SK-N-SH (cell line): Measurements from ENCODE around the gene SMAD5. TPM values are rescaled to one million over a fixed set of nuclear protein-coding genes. Genes with fewer than 3 reads are reported as not detected.

Source experiments
- CTCF ChIA-PET: fragments of 300-600, 350-600 bp; formaldehyde crosslinking; extraction: SDS; loops from one replicate; lab custom pipeline; 2021; lab: Yijun Ruan, JAX
- POLR2A ChIA-PET: fragments of 350-600 bp; sonication (Branson Sonifier 250); formaldehyde crosslinking; extraction: SDS; loops from one replicate; lab custom pipeline; 2020; ENCODE audit warnings: antibody characterized with exemption, inconsistent platforms; lab: Yijun Ruan, JAX
- DNase-seq: peaks from one replicate; pipeline ENCODE4 v3.0.0; 2012
- H2AFZ ChIP-seq: fragments of 200-600 bp; sonication (generic); 2 replicates; pipeline ENCODE4 v1.8.1; 2016; ENCODE audit warnings: antibody characterized with exemption, mild to moderate bottlenecking, low read depth
- H3F3A ChIP-seq: fragments of 200-600 bp; sonication (generic); replicated peaks from 2 replicates; pipeline ENCODE3; 2016; ENCODE audit warnings: antibody characterized with exemption, mild to moderate bottlenecking; ENCODE audit not compliant: insufficient read depth
- H3K27ac ChIP-seq, 2 experiments: fragments of 200-500 bp in 1 of 2; fragments of 200-600 bp in 1 of 2; sonication (Bioruptor generic) in 1 of 2; sonication (generic), shearing (Covaris generic) in 1 of 2; 2 replicates each; pipeline versions ENCODE4 v1.5.1 to v1.6.1; 2014 to 2016; ENCODE audit warnings: low read depth in 2 of 2, inconsistent platforms in 1 of 2, low read length in 1 of 2, mild to moderate bottlenecking in 1 of 2, mixed read lengths in 1 of 2
- H3K27me3 ChIP-seq: fragments of 200-600 bp; sonication (generic), shearing (Covaris generic); 2 replicates; pipeline ENCODE4 v1.6.1; 2016; ENCODE audit warnings: mixed run types; ENCODE audit not compliant: insufficient read depth
- H3K36me3 ChIP-seq, 2 experiments: fragments of 200-500 bp in 1 of 2; fragments of 200-600 bp in 1 of 2; sonication (Bioruptor generic) in 1 of 2; sonication (generic) in 1 of 2; replicated peaks in 1 of 2; 2 replicates each; pipeline versions ENCODE3 to v1.5.1; 2014 to 2016; ENCODE audit warnings: low read length in 1 of 2, mild to moderate bottlenecking in 1 of 2; ENCODE audit not compliant: insufficient read depth in 2 of 2, control insufficient read depth in 1 of 2
- H3K4me1 ChIP-seq, 2 experiments: fragments of 200-500 bp in 1 of 2; fragments of 200-600 bp in 1 of 2; sonication (Bioruptor generic) in 1 of 2; sonication (generic), shearing (Covaris generic) in 1 of 2; 2 replicates each; pipeline versions ENCODE4 v1.5.1 to v1.6.1; 2014 to 2016; ENCODE audit warnings: low read depth in 1 of 2, low read length in 1 of 2, mixed run types in 1 of 2; ENCODE audit not compliant: insufficient read depth in 2 of 2, control insufficient read depth in 1 of 2
- H3K4me2 ChIP-seq: fragments of 200-600 bp; sonication (generic), shearing (Covaris generic); 2 replicates; pipeline ENCODE4 v1.6.1; 2017; ENCODE audit warnings: mixed run types
- H3K4me3 ChIP-seq, 2 experiments: fragments of 200-500 bp in 1 of 2; fragments of 200-600 bp in 1 of 2; sonication (Bioruptor generic) in 1 of 2; sonication (generic), shearing (Covaris generic) in 1 of 2; 2 replicates each; pipeline versions ENCODE4 v1.5.1 to v1.8.1; 2014 to 2016; ENCODE audit warnings: low read depth in 2 of 2, inconsistent platforms in 1 of 2, low read length in 1 of 2, mild to moderate bottlenecking in 1 of 2, mixed read lengths in 1 of 2, moderate library complexity in 1 of 2
- H3K79me2 ChIP-seq: fragments of 200-600 bp; sonication (generic); 2 replicates; pipeline ENCODE4 v1.8.1; 2017; ENCODE audit warnings: mild to moderate bottlenecking; ENCODE audit not compliant: insufficient read depth
- H3K9ac ChIP-seq: fragments of 200-600 bp; sonication (generic); 2 replicates; pipeline ENCODE4 v1.6.1; 2017; ENCODE audit warnings: mixed run types
- H3K9me2 ChIP-seq: fragments of 200-600 bp; sonication (generic); 2 replicates; pipeline ENCODE4 v1.6.1; 2017; ENCODE audit warnings: mixed run types
- H3K9me3 ChIP-seq: fragments of 200-600 bp; sonication (generic); 2 replicates; pipeline ENCODE4 v1.6.1; 2017; ENCODE audit warnings: mixed run types, mild to moderate bottlenecking, moderate library complexity
- H4K20me1 ChIP-seq: fragments of 200-600 bp; sonication (generic); 2 replicates; pipeline ENCODE4 v1.6.1; 2017; ENCODE audit warnings: mild to moderate bottlenecking, mixed run types; ENCODE audit not compliant: insufficient read depth
- EZH2phosphoT487 ChIP-seq: fragments of 200-600 bp; sonication (generic); IDR thresholded peaks from 2 replicates; pipeline ENCODE4 v1.6.1; 2017; ENCODE audit warnings: low read depth, mixed run types, mild to moderate bottlenecking, antibody characterized with exemption, moderate library complexity, borderline replicate concordance
- FOSL2 ChIP-seq: IDR thresholded peaks from 2 replicates; pipeline ENCODE4 v1.4.0; 2012; ENCODE audit warnings: low read depth, mild to moderate bottlenecking, moderate library complexity, borderline replicate concordance
- GABPA ChIP-seq: IDR thresholded peaks from 2 replicates; pipeline ENCODE4 v1.4.0; 2012; ENCODE audit warnings: low read depth, mild to moderate bottlenecking
- MEF2A ChIP-seq: IDR thresholded peaks from 2 replicates; pipeline ENCODE4 v1.4.0; 2012; ENCODE audit warnings: low read depth, borderline replicate concordance
- MXI1 ChIP-seq: IDR thresholded peaks from 2 replicates; pipeline ENCODE4 v1.6.1; 2012; ENCODE audit warnings: mild to moderate bottlenecking, low read depth, low read length, improper control_type of control experiment
- NRF1 ChIP-seq: IDR thresholded peaks from 2 replicates; pipeline ENCODE4 v1.6.1; 2012; ENCODE audit warnings: low read depth, mild to moderate bottlenecking, low read length
- RAD21 ChIP-seq: IDR thresholded peaks from 2 replicates; pipeline ENCODE4 v1.6.1; 2012; ENCODE audit warnings: mild to moderate bottlenecking, low read length
- TAF1 ChIP-seq: IDR thresholded peaks from 2 replicates; pipeline ENCODE4 v1.6.1; 2012; ENCODE audit warnings: low read depth, mild to moderate bottlenecking, low read length, moderate library complexity, borderline replicate concordance
- YY1 ChIP-seq: IDR thresholded peaks from 2 replicates; pipeline ENCODE4 v1.4.0; 2012; ENCODE audit warnings: low read depth, mild to moderate bottlenecking
- WGBS: methylation state at CpG from one replicate; pipeline ENCODE4 v1.1.6; 2017; ENCODE audit warnings: low lambda C conversion rate; 5-methylcytosine and 5-hydroxymethylcytosine counted together
- polyA plus RNA-seq, 3 experiments: library from polyadenylated mRNA; depleted of rRNA; stranded (reverse); fragments of >200 nt; gene quantifications; 2 replicates each; pipeline ENCODE4 v1.2.3, GENCODE V29; 2012
- TF ChIP-seq, protein P1 (sequence below): IDR thresholded peaks from 2 replicates; pipeline ENCODE4 v1.6.1; 2012; ENCODE audit warnings: mild to moderate bottlenecking, low read depth, low read length, moderate library complexity
- TF ChIP-seq, protein P2 (sequence below): fragments of 200-600 bp; sonication (generic); IDR thresholded peaks from 2 replicates; pipeline ENCODE4 v1.6.1; 2017; ENCODE audit warnings: antibody characterized with exemption, mild to moderate bottlenecking, moderate library complexity
- TF ChIP-seq, protein P3 (sequence below): fragments of 150-350 bp; IDR thresholded peaks from 2 replicates; pipeline ENCODE4 v1.6.1; 2017; ENCODE audit warnings: antibody characterized with exemption, low read length, low read depth, borderline replicate concordance
- TF ChIP-seq, protein P4 (sequence below): fragments of 150-350 bp; IDR thresholded peaks from 2 replicates; pipeline ENCODE4 v1.6.1; 2016; ENCODE audit warnings: mild to moderate bottlenecking, low read depth, low read length

Gene SMAD5
- polyA plus RNA-seq, 1 of the 3 experiments (the other 2 are of a cell fraction) = 26.9 TPM

DNA sequence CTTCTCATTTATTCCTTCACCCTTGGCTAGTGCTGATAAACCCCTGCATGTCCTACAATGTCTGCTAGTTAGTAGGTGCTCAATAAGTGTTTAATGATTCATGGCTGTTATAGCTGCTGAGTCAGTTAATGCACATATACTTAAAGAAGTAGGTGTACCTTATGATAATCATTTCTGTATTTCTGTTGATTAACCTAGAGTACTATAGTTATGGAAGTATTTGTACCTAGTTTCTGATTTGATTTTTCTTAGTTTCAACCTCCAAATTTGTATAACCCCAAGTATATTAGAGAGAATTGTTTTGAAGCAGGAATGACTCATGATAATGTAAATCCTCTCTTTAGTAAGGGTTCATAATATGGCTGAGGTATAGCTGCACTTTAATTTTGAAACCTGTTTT, 8.9 kb downstream of the SMAD5 start:
- Histone ChIP-seq H2AFZ (no peak overlapping the region), H3K27ac (no peak overlapping the region), H3K4me3 (no peak overlapping the region)
- DNase-seq = no peak
- no peak for TF ChIP-seq YY1
- no peak for TF ChIP-seq GABPA
- TF ChIP-seq, all 33 proteins: peak for 0
- Histone ChIP-seq H3K9me2 (no peaks in the 10 kb centered on the region), H3K4me1 (peaks cover 3 to 5% of the 10 kb centered on the region in 2 experiments; a peak in 3 of 4 replicates), H3K36me3 (peaks cover 10 to 15% of the 10 kb centered on the region in 2 experiments), H3K79me2 (peaks cover 100% of the 10 kb centered on the region), H3K4me2 (no peak overlapping the region), H4K20me1 (peaks cover 98% of the 10 kb centered on the region), H3F3A (no peaks in the 10 kb centered on the region), H3K9ac (no peak overlapping the region), H3K9me3 (no peaks in the 10 kb centered on the region), H3K27me3 (no peaks in the 10 kb centered on the region)
- ChIA-PET POLR2A (interaction anchor here (2.9 kb wide), 1 partner anchor 9 kb away, joined by 9 read pairs; the partner anchor contains the start of gene SMAD5), CTCF (interaction anchor here (0.9 to 1.6 kb wide), 5 partner anchors 8 to 59 kb away, joined by 3 to 5 read pairs (median 4); no protein-coding TSS in a partner anchor)

DNA sequence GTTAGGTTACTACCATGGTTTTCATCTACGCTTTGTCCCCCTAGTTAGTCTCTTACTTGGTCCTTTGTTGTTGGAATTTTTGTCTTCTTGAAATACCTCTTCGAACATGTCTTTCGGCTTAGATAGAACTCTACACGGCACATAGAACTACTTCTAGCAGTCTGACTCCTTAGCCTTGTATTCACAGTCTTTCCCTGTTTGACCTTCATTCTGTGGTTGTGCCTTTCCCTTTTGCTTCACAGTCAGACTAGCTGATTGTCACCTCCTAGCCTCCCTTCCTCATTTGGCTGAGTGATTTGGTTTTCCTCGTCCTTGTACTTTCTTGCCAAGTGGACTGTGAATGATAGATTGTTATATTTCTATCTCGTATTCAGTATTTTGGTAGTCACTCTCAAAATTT, 10.7 kb downstream of the SMAD5 start:
- no peaks in the 10 kb centered on the region for H3F3A ChIP-seq
- H3K4me1 ChIP-seq = peaks cover 3 to 5% of the 10 kb centered on the region in 2 experiments; a peak in 3 of 4 replicates
- peaks cover 97% of the 10 kb centered on the region for H4K20me1 ChIP-seq
- no peaks in the 10 kb centered on the region for H3K9me2 ChIP-seq
- no peak for DNase-seq
- no peak overlapping the region for H2AFZ ChIP-seq
- TF ChIP-seq GABPA = no peak
- TF ChIP-seq, protein P1, sequence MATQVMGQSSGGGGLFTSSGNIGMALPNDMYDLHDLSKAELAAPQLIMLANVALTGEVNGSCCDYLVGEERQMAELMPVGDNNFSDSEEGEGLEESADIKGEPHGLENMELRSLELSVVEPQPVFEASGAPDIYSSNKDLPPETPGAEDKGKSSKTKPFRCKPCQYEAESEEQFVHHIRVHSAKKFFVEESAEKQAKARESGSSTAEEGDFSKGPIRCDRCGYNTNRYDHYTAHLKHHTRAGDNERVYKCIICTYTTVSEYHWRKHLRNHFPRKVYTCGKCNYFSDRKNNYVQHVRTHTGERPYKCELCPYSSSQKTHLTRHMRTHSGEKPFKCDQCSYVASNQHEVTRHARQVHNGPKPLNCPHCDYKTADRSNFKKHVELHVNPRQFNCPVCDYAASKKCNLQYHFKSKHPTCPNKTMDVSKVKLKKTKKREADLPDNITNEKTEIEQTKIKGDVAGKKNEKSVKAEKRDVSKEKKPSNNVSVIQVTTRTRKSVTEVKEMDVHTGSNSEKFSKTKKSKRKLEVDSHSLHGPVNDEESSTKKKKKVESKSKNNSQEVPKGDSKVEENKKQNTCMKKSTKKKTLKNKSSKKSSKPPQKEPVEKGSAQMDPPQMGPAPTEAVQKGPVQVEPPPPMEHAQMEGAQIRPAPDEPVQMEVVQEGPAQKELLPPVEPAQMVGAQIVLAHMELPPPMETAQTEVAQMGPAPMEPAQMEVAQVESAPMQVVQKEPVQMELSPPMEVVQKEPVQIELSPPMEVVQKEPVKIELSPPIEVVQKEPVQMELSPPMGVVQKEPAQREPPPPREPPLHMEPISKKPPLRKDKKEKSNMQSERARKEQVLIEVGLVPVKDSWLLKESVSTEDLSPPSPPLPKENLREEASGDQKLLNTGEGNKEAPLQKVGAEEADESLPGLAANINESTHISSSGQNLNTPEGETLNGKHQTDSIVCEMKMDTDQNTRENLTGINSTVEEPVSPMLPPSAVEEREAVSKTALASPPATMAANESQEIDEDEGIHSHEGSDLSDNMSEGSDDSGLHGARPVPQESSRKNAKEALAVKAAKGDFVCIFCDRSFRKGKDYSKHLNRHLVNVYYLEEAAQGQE = no peak
- H3K9me3 ChIP-seq = no peaks in the 10 kb centered on the region
- H3K79me2 ChIP-seq = peaks cover 100% of the 10 kb centered on the region
- no peak overlapping the region for H3K27ac ChIP-seq
- peaks cover 11 to 15% of the 10 kb centered on the region in 2 experiments for H3K36me3 ChIP-seq
- no peak overlapping the region for H3K4me2 ChIP-seq
- H3K4me3 ChIP-seq = no peak overlapping the region
- CTCF ChIA-PET = no interaction called here
- WGBS = 92% methylated on average over 6 of the region's 6 CpGs
- H3K27me3 ChIP-seq = no peaks in the 10 kb centered on the region
- no peak overlapping the region for H3K9ac ChIP-seq
- POLR2A ChIA-PET = interaction anchor here (2.9 kb wide), 1 partner anchor 10 kb away, joined by 9 read pairs; the partner anchor contains the start of gene SMAD5

DNA sequence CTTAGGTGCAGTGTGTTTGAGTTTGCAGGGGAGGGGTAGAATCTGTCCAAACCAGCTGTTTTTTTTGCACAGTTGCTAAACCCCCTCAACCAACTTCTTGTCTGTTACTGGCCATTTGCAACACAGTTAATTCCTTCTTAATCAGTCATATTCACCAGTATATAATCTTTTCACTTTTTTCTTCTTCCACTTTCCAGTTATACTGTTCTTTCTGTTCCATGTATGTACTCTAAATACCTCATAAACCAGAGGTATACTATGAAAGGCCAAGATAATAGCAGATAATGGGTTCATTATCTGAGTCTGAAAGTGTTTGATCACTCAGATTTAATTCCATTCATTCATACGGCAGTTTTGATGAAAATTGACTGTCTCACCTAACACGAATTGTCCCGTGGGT, 11.1 kb downstream of the SMAD5 start:
- Histone ChIP-seq H3K4me1 (peaks cover 3 to 5% of the 10 kb centered on the region in 2 experiments; a peak in 3 of 4 replicates), H3K36me3 (peaks cover 16 to 19% of the 10 kb centered on the region in 2 experiments), H3F3A (no peaks in the 10 kb centered on the region), H3K79me2 (peaks cover 100% of the 10 kb centered on the region), H3K9me3 (no peaks in the 10 kb centered on the region), H3K4me3 (no peak overlapping the region), H3K27me3 (no peaks in the 10 kb centered on the region), H4K20me1 (peaks cover 97% of the 10 kb centered on the region), H3K27ac (no peak overlapping the region), H2AFZ (no peak overlapping the region), H3K4me2 (no peak overlapping the region), H3K9me2 (no peaks in the 10 kb centered on the region), H3K9ac (no peak overlapping the region)
- POLR2A ChIA-PET = interaction anchor here (2.9 kb wide), 1 partner anchor 11 kb away, joined by 9 read pairs; the partner anchor contains the start of gene SMAD5
- no peak for DNase-seq
- 95% methylated on average over 3 of the region's 3 CpGs for WGBS
- CTCF ChIA-PET = no interaction called here
- TF ChIP-seq, protein P2, sequence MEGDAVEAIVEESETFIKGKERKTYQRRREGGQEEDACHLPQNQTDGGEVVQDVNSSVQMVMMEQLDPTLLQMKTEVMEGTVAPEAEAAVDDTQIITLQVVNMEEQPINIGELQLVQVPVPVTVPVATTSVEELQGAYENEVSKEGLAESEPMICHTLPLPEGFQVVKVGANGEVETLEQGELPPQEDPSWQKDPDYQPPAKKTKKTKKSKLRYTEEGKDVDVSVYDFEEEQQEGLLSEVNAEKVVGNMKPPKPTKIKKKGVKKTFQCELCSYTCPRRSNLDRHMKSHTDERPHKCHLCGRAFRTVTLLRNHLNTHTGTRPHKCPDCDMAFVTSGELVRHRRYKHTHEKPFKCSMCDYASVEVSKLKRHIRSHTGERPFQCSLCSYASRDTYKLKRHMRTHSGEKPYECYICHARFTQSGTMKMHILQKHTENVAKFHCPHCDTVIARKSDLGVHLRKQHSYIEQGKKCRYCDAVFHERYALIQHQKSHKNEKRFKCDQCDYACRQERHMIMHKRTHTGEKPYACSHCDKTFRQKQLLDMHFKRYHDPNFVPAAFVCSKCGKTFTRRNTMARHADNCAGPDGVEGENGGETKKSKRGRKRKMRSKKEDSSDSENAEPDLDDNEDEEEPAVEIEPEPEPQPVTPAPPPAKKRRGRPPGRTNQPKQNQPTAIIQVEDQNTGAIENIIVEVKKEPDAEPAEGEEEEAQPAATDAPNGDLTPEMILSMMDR = no peak
- TF ChIP-seq, protein P3, sequence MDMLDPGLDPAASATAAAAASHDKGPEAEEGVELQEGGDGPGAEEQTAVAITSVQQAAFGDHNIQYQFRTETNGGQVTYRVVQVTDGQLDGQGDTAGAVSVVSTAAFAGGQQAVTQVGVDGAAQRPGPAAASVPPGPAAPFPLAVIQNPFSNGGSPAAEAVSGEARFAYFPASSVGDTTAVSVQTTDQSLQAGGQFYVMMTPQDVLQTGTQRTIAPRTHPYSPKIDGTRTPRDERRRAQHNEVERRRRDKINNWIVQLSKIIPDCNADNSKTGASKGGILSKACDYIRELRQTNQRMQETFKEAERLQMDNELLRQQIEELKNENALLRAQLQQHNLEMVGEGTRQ = no peak
- no peak for TF ChIP-seq MEF2A
- TF ChIP-seq EZH2phosphoT487 = no peak
- no peak for TF ChIP-seq NRF1
- TF ChIP-seq TAF1 = no peak
- TF ChIP-seq YY1 = no peak
- TF ChIP-seq MXI1 = no peak
- TF ChIP-seq RAD21 = no peak
- no peak for TF ChIP-seq FOSL2
- TF ChIP-seq, protein P4, sequence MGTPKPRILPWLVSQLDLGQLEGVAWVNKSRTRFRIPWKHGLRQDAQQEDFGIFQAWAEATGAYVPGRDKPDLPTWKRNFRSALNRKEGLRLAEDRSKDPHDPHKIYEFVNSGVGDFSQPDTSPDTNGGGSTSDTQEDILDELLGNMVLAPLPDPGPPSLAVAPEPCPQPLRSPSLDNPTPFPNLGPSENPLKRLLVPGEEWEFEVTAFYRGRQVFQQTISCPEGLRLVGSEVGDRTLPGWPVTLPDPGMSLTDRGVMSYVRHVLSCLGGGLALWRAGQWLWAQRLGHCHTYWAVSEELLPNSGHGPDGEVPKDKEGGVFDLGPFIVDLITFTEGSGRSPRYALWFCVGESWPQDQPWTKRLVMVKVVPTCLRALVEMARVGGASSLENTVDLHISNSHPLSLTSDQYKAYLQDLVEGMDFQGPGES = no peak
